ENCODE measurements around the gene PEPD. TPM values are rescaled to one million over a fixed set of nuclear protein-coding genes. Genes with fewer than 3 reads are reported as not detected.

The PEPD gene
- total and polyA plus RNA-seq, 2 of the 4 experiments (the other 2 are of a cell fraction), result 36.7 to 88.4 TPM

DNA sequence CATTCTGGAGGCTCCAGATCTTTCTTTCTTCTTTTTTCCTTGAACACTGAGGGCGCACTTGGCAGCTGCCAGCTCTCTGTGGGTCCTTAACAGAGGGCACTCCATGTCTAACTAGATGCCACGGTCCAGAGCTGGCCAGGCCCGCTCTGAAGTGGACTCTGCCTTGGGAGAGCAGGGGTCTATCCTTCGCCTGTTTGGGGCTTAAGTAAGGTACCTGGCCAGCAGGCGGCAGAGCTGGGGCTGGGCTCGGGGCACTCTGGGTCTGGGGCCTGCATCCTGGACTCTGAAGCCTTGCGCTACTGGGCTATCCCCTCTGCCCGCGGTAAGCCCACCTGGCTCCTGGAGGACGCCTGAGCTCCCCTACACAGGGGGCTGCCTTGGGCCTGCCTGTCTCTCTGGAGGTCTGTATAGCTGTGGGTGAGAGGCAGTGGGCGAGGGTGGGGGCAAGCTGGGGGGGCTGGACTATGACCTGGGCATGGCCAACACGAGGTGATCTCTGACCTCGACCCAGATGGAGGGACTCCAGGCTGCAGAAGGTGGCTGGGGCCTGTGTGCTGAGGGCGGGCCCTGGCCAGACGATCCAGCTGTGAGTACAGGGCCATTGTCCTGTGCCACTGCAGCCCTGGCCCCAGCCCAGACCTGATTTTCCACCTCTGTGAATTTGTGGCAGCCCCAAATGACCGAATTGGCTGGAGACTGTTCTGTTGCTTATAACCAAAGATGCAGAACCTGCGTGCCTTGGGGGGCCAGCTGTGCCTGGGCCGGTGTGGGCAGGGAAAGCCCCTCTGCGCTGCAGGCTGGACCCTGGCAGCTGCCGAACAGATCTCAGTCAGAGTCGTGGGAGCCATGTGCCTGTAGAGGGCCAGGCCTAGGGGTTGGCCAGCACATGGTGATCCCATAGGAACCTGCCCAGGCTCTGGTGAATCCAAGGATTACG is 121.6 kb downstream of the PEPD start (continued):
- no peak for TF ChIP-seq RAD21 (IDR thresholded peaks at IDR 0.05; ENCODE audit: low read length)

DNA sequence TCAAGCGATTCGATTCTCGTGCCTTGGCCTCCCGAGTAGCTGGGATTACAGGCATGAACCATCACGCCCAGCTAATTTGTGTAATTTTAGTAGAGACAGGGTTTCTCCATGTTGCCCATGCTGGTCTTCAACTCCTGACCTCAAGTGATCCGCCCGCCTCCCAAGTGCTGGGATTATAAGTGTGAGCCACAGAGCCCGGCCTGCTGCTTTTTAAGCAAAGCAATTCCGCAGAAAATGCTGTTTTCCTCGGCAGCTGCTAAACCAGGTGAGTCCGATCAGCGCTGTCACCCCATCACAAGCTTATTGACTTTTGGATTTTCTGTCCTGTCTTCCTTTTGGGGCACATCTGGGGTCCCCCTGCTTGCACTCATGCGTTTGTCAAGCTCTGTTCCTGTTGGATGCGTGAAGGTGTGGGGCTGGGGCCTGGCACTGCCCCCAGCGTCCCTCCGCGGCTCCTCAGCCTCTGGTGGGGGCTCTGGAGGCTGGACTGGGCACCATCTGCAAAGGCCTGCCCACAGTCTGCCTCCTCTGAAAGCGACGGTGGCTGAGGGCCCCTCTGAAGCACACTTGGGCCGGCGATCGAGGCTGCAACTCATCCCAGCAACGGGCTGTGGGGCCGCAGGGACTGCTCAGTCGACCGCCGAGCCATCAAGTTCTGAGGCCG is 122.4 kb downstream of the PEPD start:
- ChIA-PET CTCF (interaction anchor here (1.1 kb wide), 1 partner anchor 15 kb away, joined by 3 read pairs; no protein-coding TSS in a partner anchor), POLR2A (ENCODE audit: unreplicated experiment) (no interaction called here)
- Histone ChIP-seq H2AFZ (replicated peaks; ENCODE audit: low read length, poor library complexity) (no peak overlapping the region), H3K14ac (replicated peaks; ENCODE audit: low read depth, low read length) (no peak overlapping the region), H2BK120ac (ENCODE audit: low read depth, low read length) (no peak overlapping the region), H3K23ac (ENCODE audit: low read depth, low read length) (no peak overlapping the region), H3K4ac (ENCODE audit: low read depth, low read length) (no peak overlapping the region), H3K4me1 (ENCODE audit: control insufficient read depth, insufficient read depth, low read length) (peaks cover 19% of the 10 kb centered on the region), H3K27me3 (ENCODE audit: control insufficient read depth, insufficient read depth, low read length) (no peaks in the 10 kb centered on the region), H3K9me3 (ENCODE audit: control insufficient read depth, insufficient read depth, low read length) (no peaks in the 10 kb centered on the region), H3K4me2 (ENCODE audit: low read depth, low read length) (no peak overlapping the region), H2AK5ac (ENCODE audit: low read depth, low read length) (no peak overlapping the region), H4K5ac (ENCODE audit: low read depth, low read length) (no peak overlapping the region), H2BK5ac (ENCODE audit: low read depth, low read length, poor library complexity, severe bottlenecking) (no peak overlapping the region), H2BK15ac (ENCODE audit: low read depth, low read length) (no peak overlapping the region), H3K27ac (ENCODE audit: insufficient read depth, low read length) (no peak overlapping the region), H4K20me1 (ENCODE audit: insufficient read depth, low read length) (peaks cover 17% of the 10 kb centered on the region; the same call in 1 of the 2 replicates), H4K8ac (ENCODE audit: low read depth in 2 of 2, low read length in 2 of 2) (no peak overlapping the region), H4K91ac (ENCODE audit: insufficient read depth, low read depth, low read length) (no peak overlapping the region), H2BK20ac (ENCODE audit: low read depth, low read length) (no peak overlapping the region), H3K9me1 (ENCODE audit: insufficient read depth, low read length) (peaks cover 3% of the 10 kb centered on the region; the same call in 1 of the 2 replicates), H3K18ac (ENCODE audit: low read depth, low read length) (no peak overlapping the region), H3K56ac (ENCODE audit: extremely low read depth, insufficient read depth, low read length) (no peak overlapping the region), H3K36me3 (ENCODE audit: control insufficient read depth, insufficient read depth, low read length) (no peaks in the 10 kb centered on the region), H2AK9ac (replicated peaks; ENCODE audit: low read depth, low read length, poor library complexity) (no peak overlapping the region), H3K4me3 (ENCODE audit: insufficient read depth, low read depth, low read length) (no peak overlapping the region), H3K79me1 (ENCODE audit: low read depth in 1 of 2, low read length in 2 of 2) (peaks cover 0 to 9% of the 10 kb centered on the region in 2 experiments; a peak in 1 of 4 replicates), H3K9ac (ENCODE audit: low read depth, low read length) (no peak overlapping the region)
- intact Hi-C loops (cut with micrococcal nuclease), result no loop called here
- 89% methylated on average over 23 of the region's 28 CpGs; no CpG with 5 or more reads in 1 of the 2 experiments for WGBS, 2 experiments (ENCODE audit: extremely low coverage in 2 of 2, insufficient read length in 1 of 2)
- ATAC-seq (ENCODE audit: low read depth) (no peak), DNase-seq (no peak)
- BruUV-seq (replicated peaks), result no TSS peak
- in situ Hi-C loops (cut with MboI; ENCODE audit: low sequenced_read_pairs), result no loop called here
- dilution Hi-C loops (cut with HindIII; ENCODE audit: low sequenced_read_pairs, unreplicated experiment), result no loop called here
- TF ChIP-seq NFE2L2 (IDR thresholded peaks at IDR 0.05; ENCODE audit: low read depth, low read length), result no peak
- TF ChIP-seq MAZ (IDR thresholded peaks at IDR 0.05; ENCODE audit: borderline replicate concordance, low read depth, low read length), result no peak
- no peak for TF ChIP-seq FOS (IDR thresholded peaks at IDR 0.05; ENCODE audit: low read depth, low read length)
- TF ChIP-seq MAFK (IDR thresholded peaks at IDR 0.05; ENCODE audit: low read depth, low read length), result no peak
- no peak for TF ChIP-seq POLR2A (IDR thresholded peaks at IDR 0.05; ENCODE audit: low read depth, low read length)
